Body of pancreas (tissue), 4 donors: ENCODE results near the gene SP140. TPM values are rescaled to one million over a fixed set of nuclear protein-coding genes. Genes with fewer than 3 reads are reported as not detected.

Experiments
- ATAC-seq: fragments of 150-250 bp; one replicate; pipeline ENCODE4 v1.9.1; 2016
- DNase-seq, 4 donors: peaks; one replicate each; pipeline ENCODE4 v3.0.0-alpha.2; 2019
- H3K27ac ChIP-seq, 4 donors: fragments of 200-600 bp; sonication (generic); 1 replicate in 3 of 4; 2 replicates in 1 of 4; pipeline versions ENCODE4 v1.5.1 to v1.6.1; 2016 to 2019; ENCODE audit warnings: mild to moderate bottlenecking in 1 of 4, mixed read lengths in 1 of 4, moderate library complexity in 1 of 4
- H3K27me3 ChIP-seq, 2 donors: fragments of 200-600 bp; sonication (generic); one replicate each; pipeline ENCODE4 v1.6.0; 2016; ENCODE audit warnings: mild to moderate bottlenecking in 1 of 2
- H3K36me3 ChIP-seq, 2 donors: fragments of 200-600 bp; sonication (generic); replicated peaks in 1 of 2; 2 replicates each; pipeline ENCODE4 v1.5.1; 2016; ENCODE audit warnings: low read depth in 2 of 2; ENCODE audit not compliant: insufficient read depth in 1 of 2
- H3K4me1 ChIP-seq: fragments of 200-600 bp; sonication (generic); one replicate; pipeline ENCODE4 v1.6.0; 2016
- H3K4me3 ChIP-seq, 2 donors: fragments of 200-600 bp; sonication (generic); 1 replicate in 1 of 2; 2 replicates in 1 of 2; pipeline ENCODE4 v1.5.1; 2016 to 2019
- H3K9me3 ChIP-seq, 3 donors: fragments of 200-600 bp; sonication (generic); 1 replicate in 2 of 3; 2 replicates in 1 of 3; pipeline ENCODE4 v1.5.1; 2016
- CTCF ChIP-seq, 7 experiments: fragments of 450-650 bp in 4 of 7; fragments of 200-600 bp in 3 of 7; sonication (generic) in 3 of 7; IDR thresholded peaks; one replicate each; pipeline ENCODE4 v1.5.1; 2016 to 2019; ENCODE audit warnings: antibody characterized with exemption in 7 of 7
- POLR2A ChIP-seq, 3 donors: fragments of 450-650 bp; IDR thresholded peaks; one replicate each; pipeline ENCODE4 v1.6.1; 2016; ENCODE audit warnings: antibody characterized with exemption in 3 of 3, mild to moderate bottlenecking in 2 of 3
- WGBS, 2 donors: methylation state at CpG; one replicate each; pipeline ENCODE4 v1.1.5; 2017; 5-methylcytosine and 5-hydroxymethylcytosine counted together
- intact Hi-C: fragments of 100-400 bp; cut with DNase I; formaldehyde crosslinking; loops from one replicate; pipeline ENCODE4 v1.15.1; 2023
- total RNA-seq, 2 donors: library from RNA; depleted of rRNA; stranded (reverse); fragments of >200 nt; gene quantifications; one replicate each; pipeline ENCODE4 v1.1.0, GENCODE V29; 2016

Gene SP140
- total RNA-seq, 2 donors from 2014 or later = 0.33 to 0.52 TPM

- Histone ChIP-seq H3K27ac (no peak overlapping the region), H3K36me3 (no peaks in the 10 kb centered on the region)
- WGBS, 2 donors = 66 to 74% methylated on average over 6 of the region's 6 CpGs
These were observed 92.9 kb downstream of the SP140 start for GRCh38 chr2:230318190-230319121.

GRCh38 chr2:230319211-230319862 lies 93.8 kb downstream of the SP140 start:
- H3K27ac ChIP-seq = no peak overlapping the region
- no peaks in the 10 kb centered on the region for H3K9me3 ChIP-seq
- no peaks in the 10 kb centered on the region for H3K4me1 ChIP-seq
- H3K27me3 ChIP-seq = no peaks in the 10 kb centered on the region
- ATAC-seq (no peak), DNase-seq (peak in 1 of 4 donors; percentile 28)
- H3K36me3 ChIP-seq = no peaks in the 10 kb centered on the region
- intact Hi-C loops = no loop called here
- 62 to 82% methylated on average over 5 of the region's 5 CpGs for WGBS, 2 donors
- TF ChIP-seq CTCF (IDR thresholded peaks at IDR 0.05) (no peak), POLR2A (IDR thresholded peaks at IDR 0.05) (no peak)
- no peak overlapping the region for H3K4me3 ChIP-seq

More at GRCh38 chr2:230318190-230319121, 92.9 kb downstream of the SP140 start:
- no peaks in the 10 kb centered on the region for H3K4me1 ChIP-seq
- DNase-seq (no peak), ATAC-seq (no peak)
- intact Hi-C loops = no loop called here
- H3K9me3 ChIP-seq = no peaks in the 10 kb centered on the region
- TF ChIP-seq CTCF (IDR thresholded peaks at IDR 0.05) = no peak
- TF ChIP-seq POLR2A (IDR thresholded peaks at IDR 0.05) = no peak
- no peak overlapping the region for H3K4me3 ChIP-seq
- H3K27me3 ChIP-seq = no peaks in the 10 kb centered on the region

- Histone ChIP-seq H3K27ac (no peak overlapping the region), H3K4me3 (no peak overlapping the region), H3K9me3 (no peaks in the 10 kb centered on the region), H3K4me1 (no peaks in the 10 kb centered on the region), H3K36me3 (no peaks in the 10 kb centered on the region), H3K27me3 (no peaks in the 10 kb centered on the region)
- intact Hi-C loops = no loop called here
- ATAC-seq (no peak), DNase-seq (no peak)
- WGBS, 2 donors = 80 to 89% methylated on average over 2 of the region's 2 CpGs
- TF ChIP-seq CTCF (IDR thresholded peaks at IDR 0.05) (no peak), POLR2A (IDR thresholded peaks at IDR 0.05) (no peak)
These were observed 95.5 kb downstream of the SP140 start for GRCh38 chr2:230321031-230321430.

GRCh38 chr2:230322561-230323384 lies 97.2 kb downstream of the SP140 start:
- H3K9me3 ChIP-seq = no peaks in the 10 kb centered on the region
- H3K4me3 ChIP-seq = no peak overlapping the region
- no peak for ATAC-seq
- no peak for DNase-seq
- WGBS, 2 donors = 76 to 77% methylated on average over 12 of the region's 12 CpGs
- H3K27ac ChIP-seq = no peak overlapping the region
- no peak for TF ChIP-seq POLR2A (IDR thresholded peaks at IDR 0.05)
- no peak for TF ChIP-seq CTCF (IDR thresholded peaks at IDR 0.05)
- peaks cover 14% of the 10 kb centered on the region for H3K4me1 ChIP-seq
- no peaks in the 10 kb centered on the region for H3K36me3 ChIP-seq
- no peaks in the 10 kb centered on the region for H3K27me3 ChIP-seq
- intact Hi-C loops = no loop called here
